DMS53 treated with DMSO at 0.1 percent for 48 hours (cell line): Measurements from ENCODE around the gene OPA1.

Source experiments
- DNase-seq: peaks from one replicate; lab custom pipeline; 2025; ENCODE audit not compliant: unreplicated experiment; lab: John Stamatoyannopoulos, UW

Gene OPA1

DNA sequence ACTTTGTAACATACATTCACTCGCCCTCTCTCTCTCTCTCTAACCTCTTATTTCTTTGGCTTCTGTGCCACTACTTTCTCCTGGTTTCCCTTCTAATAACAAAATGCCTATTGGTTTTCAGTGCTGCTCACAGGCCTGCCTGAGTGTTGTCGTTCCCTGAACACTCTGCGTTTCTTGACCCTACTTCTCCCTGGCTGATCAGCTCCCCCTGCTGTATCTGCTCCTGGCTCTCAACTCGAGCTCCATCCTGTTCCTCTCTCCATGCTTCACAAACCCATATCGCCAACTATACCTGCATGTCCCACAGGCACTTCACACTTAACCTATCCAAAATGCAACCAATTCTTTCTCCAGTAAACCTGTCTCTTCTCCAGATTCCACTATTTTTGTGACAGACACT is 111.4 kb downstream of the OPA1 start:
- no peak for DNase-seq

GRCh38 chr3:193708270-193708669 is 115.3 kb downstream of the OPA1 start:
- DNase-seq = no peak

DNA sequence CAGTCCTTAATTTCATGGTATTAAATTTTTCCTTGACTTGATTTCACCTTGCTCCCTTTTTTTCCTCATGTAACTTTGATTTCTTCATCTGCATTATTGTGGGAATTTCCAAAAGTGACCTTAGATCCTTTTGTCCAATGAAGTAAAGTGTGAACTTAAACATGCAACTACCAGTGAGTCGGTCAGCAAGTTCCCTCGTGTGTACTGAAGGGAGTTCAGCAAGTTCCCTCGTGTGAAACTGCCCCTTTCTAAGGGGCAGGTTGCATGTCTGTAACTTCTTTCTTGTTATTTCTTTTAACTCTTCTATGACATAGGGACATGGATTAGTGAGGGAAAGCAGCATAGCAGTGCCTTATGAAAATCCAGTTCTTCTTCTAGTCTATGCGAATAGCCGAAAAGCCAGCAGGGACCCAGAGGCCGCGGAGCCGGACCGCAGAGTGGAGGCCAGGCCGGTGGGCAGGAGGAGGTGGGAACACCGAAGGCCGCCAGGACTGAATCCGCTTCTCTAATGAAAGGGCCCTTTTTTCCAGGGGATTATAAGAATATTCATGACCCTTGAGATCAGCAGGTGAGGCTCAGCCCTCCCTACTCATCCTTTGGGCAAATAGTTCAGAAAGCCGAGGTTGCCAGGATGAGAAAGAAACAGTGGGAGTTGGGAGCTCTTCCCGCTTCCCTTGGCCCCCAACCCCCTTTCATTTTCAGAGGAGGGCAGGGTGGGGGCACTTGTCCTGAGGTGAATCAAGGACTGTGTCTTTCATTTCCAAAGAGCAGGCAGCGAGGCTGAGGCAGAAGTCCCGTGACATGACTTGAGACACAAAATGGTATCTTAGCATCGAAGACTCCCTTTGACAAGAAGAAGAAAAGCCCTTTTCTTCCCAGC is 117.5 kb downstream of the OPA1 start:
- no peak for DNase-seq

DNA sequence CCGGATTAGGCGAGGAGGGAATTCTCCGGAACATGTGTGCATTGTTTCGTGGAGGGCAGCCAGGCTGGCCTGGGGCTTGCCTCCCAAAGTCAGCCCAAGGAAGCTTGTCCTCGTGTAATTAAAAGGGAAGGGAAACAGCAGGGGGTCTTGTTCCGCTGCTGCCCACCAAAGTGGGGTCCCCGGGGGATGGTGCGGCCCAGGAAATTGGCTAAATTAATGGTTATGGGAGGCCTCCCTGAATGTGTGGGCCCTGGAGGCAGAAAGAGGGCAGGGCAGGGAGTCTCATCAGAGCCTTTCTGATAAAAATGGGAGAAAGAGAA is 118.1 kb downstream of the OPA1 start:
- no peak for DNase-seq

DNA sequence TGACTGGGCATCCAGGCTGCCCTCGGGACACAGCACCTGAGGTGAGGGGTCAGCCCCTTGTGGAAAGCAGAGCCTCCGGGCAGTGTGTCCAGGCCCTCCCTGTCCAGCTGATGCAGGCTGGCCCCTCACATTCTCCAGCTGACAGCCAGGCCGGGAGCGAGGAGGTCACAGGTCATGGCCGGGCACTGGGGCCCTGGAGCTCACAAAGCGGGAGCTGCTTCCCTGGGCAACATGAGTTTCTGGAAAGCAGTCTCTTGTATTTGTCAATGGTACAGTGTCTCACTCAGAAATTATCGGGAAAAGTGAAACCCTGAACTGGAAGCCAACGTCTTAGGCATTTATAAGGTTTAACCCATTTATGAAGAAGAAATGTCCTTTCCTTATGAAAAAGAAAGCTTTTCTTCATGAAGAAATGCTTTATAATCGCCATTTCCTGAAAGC is 118.5 kb downstream of the OPA1 start:
- DNase-seq = no peak

DNA sequence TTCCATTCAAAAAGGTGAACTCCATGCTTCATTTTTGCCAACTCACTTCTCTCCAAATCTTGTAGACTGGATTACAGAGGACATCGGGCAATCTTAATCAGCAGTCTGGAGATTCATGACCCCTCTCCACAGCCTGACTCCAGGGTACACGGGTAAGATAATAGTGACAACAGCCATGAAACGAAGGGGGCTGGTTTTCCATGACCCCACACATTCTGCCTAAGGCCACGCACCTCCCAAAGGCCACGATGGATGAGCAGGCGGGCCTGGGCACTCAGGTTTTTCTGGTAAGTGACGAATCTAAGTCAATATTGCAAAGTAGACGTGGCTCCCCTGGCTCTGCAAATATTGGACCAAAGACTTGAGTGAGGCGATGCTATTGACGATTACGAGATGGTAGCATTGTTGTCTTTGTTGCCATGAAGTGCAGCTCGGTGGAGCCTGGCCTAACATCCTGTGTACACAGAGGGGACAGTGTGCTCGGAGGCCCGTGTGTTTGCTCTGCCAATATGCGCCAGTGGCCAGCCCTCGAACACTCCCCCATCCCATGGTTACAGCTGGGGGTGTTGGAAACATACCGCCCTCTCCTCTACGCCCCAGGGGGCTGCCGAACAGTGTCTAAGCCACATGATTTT is 119.1 kb downstream of the OPA1 start:
- peak; percentile 95 for DNase-seq

GRCh38 chr3:193712938-193713337 is 119.9 kb downstream of the OPA1 start:
- DNase-seq = no peak

DNA sequence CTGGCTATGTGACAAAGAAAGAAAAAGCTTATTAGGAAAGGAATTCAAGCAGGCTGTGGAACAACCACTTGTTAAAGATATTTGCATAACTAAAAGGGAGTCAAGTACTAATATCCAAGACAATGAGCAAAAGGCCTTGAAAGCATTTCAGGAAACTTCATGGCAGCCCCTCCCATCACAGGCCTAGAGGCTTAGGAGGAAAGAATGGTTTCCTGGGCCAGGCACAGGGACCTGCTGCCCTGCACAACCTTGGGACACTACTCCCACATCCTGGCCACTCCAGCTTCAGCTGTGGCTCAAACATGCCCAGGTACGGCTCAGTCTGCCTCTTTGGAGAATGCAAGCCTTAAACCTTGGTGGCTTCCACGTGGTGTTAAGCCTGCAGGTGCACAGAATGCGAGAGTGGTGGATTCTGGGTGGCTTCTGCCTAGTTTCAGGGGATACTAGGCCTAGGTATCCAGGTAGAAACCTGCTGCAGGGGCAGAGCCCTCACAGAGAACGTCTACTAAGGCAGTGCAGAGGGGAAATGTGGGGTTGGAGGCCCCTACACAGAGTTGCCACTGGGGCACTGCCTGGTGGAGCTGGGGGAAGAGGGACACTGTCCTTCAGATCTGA is 121.6 kb downstream of the OPA1 start:
- DNase-seq = no peak

- no peak for DNase-seq
Measured at GRCh38 chr3:193716150-193716549, 123.1 kb downstream of the OPA1 start.

GRCh38 chr3:193719735-193720134 is 126.7 kb downstream of the OPA1 start:
- no peak for DNase-seq

GRCh38 chr3:193720169-193720568 is 127.2 kb downstream of the OPA1 start:
- DNase-seq = no peak

GRCh38 chr3:193722566-193722965 is 129.6 kb downstream of the OPA1 start:
- no peak for DNase-seq

DNA sequence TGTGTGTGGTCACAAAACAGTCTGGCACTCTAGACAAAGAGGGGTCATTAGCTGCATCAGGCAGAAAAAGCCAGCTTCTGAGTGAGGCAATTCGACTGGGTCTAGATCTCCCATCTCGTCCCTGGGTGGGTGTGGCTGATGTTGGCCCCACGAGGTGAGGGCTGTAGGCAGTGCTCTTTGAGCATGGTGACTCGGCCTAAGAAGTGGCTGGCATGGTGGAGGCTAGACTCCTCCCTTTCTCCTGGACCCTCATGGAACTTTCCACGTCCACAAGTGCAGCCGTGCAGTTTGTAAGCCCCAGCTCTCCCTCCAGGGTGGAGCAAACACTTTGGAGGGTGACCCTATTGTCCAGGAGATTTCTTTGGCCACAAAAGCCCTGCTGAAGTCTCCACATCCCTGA is 134.1 kb downstream of the OPA1 start:
- no peak for DNase-seq

DNA sequence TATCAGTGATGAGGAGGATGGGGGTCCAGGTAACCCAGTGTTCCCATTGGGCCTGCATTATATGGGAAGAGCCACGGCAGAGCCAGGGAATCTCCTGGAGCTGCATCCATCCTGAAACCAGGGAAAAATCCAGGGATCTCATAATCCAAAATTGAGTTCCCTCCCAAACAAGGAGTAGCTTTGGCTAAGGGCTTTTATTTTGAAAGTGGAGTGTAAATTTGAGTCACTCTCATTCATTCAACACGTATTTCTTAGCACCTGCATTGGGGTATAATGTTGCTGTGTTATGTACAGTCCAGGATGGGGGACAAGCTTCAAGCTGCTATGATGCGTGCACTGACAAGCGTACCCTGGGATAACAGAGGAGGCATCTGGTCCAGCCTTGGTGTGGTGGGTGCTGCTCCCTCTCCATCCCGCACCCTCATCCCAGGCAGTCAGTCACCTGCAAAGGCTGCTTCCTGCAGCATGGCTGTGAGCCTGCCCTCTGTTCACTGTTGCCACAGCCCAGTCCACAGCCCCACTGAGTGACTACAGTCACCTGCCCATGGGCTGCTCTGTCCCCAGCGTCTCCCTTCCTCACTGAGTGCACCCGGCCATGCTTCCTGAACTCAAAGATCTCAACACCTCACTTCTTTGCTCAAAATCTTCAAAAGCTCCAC is 135.6 kb downstream of the OPA1 start:
- DNase-seq = no peak

DNA sequence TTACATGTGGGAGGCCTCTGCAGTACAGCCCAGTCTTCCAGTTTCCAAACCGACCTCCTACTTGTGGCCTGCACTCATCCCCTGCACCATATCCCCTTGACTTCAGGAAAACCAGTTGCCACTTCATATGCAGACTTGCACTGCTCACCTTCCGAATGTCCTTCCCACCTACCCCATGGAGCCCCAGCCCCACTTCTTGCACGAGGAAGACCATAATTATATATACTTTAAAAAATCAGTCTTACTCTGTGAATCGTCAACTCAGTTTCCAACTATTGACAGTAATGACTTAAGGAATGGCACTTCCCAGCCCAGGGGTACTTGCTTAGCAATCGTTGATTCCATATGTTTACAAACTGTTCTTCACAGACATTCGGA is 136.1 kb downstream of the OPA1 start:
- no peak for DNase-seq

- DNase-seq = no peak
Measured at GRCh38 chr3:193729601-193730000, 136.6 kb downstream of the OPA1 start.

- no peak for DNase-seq
Measured at GRCh38 chr3:193730511-193730910, 137.5 kb downstream of the OPA1 start.

- no peak for DNase-seq
Measured at GRCh38 chr3:193730976-193731375, 138.0 kb downstream of the OPA1 start.

DNA sequence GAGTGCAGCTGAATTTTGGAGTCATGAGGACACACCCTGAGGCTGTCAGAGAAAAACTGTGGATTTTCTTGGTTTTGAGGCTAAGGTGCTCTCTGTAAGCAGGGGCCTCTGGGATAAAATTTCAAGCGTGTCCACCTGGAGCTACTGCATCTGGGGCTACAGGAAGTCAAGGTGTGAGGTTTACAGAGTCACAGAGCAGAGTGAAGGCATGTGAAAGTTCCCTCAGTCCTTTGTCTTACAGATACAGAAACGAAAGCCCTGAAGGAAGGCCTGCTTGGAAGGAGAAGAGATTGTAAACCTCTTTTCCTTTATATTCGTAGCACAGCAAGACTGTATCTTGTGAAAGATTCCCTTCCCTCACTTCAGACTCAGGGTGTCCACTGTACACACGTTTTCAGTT is 138.6 kb downstream of the OPA1 start:
- no peak for DNase-seq

DNA sequence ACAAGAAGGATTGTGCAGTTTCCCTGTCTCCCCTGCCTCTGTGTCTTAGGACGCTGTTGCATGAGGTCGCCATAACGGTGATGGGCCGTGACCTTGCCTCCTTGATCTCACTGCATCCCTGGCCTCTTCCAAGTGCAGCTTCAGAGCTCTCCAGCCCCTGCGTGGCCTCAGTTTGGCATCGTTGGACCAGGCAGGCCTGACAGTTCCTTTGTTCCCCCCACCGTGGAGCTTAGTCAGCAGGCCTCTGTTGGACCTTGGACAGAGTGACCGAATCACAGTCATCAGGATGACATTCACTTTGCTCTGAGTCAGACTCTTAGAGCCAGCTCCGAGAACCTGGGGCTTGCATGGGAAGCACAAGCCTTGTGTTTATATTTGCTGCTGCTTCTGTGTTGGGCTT is 139.4 kb downstream of the OPA1 start:
- no peak for DNase-seq

DNA sequence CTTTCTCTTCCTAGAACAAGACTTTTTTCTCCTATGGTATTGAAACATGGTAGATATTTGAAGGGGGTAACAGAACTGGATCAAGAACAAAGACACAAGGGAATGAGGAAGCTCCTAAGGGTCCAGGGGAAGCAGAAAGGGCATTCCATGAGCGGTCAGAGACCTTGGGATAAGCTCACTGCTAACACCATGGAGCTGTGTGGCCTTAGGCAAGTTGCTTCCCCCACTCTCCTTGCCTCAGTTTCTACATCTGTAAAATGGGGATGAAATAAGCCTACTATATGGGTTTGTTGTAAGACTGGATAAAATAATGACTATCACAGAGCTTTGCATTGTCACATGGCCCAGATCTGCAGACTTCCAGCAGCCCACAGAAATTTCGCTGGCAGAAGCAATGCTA is 139.8 kb downstream of the OPA1 start:
- DNase-seq = no peak
